Right lobe of liver (tissue), 4 donors: ENCODE measurements around the gene SPSB3.

Experiments
- POLR2A ChIP-seq: fragments of 450-650 bp; IDR thresholded peaks from one replicate; pipeline ENCODE4 v1.6.1; 2017; ENCODE audit warnings: antibody characterized with exemption, mild to moderate bottlenecking
- TF ChIP-seq, protein P1 (sequence below), 4 donors: fragments of 200-600 bp in 3 of 4; fragments of 450-650 bp in 1 of 4; IDR thresholded peaks; one replicate each; pipeline versions ENCODE4 v1.5.1 to v1.8.0; 2016 to 2022; ENCODE audit warnings: antibody characterized with exemption in 4 of 4, mild to moderate bottlenecking in 2 of 4
- donor health status: DM: no; HTN: no; CAD: no.
- donor health status: DM: no; HTN: no; CAD: no.
- donor health status: DM: no; HTN: yes; CAD: no.

DNA sequence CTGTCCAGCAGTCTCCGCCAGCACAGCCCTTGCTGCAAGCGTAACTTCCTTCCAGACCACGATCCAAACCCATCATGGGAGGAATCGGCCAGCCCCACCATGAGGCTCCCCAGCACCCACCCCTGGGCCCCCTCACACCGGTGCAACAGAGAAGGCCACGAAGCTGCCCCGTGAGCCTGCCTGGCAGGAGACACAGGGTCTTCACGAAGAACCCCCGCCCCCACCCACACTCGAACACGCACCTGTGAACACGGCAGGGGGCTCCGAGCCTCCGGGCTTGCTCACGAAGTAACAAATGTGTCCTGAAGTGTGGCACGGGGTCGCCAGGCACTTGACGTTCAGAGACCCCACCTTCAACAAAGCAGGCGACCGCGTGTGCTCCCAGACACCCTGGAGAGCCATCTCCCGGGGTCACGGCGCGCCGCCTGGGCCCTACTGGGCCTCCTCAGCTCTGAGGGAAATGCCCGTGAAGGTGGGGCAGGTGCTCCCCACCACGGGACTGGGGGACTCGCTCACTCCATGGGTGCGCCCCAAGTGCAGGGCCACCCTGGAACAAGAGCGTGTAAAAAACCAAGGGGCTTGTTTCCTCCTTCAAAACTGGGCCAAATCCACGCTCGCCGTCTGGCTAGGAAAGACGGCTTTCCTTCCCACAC, 36.6 kb upstream of the SPSB3 start:
- TF ChIP-seq, protein P1, sequence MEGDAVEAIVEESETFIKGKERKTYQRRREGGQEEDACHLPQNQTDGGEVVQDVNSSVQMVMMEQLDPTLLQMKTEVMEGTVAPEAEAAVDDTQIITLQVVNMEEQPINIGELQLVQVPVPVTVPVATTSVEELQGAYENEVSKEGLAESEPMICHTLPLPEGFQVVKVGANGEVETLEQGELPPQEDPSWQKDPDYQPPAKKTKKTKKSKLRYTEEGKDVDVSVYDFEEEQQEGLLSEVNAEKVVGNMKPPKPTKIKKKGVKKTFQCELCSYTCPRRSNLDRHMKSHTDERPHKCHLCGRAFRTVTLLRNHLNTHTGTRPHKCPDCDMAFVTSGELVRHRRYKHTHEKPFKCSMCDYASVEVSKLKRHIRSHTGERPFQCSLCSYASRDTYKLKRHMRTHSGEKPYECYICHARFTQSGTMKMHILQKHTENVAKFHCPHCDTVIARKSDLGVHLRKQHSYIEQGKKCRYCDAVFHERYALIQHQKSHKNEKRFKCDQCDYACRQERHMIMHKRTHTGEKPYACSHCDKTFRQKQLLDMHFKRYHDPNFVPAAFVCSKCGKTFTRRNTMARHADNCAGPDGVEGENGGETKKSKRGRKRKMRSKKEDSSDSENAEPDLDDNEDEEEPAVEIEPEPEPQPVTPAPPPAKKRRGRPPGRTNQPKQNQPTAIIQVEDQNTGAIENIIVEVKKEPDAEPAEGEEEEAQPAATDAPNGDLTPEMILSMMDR (IDR thresholded peaks at IDR 0.05), result no peak
- TF ChIP-seq POLR2A, result no peak
